ENCODE results near the gene ILF3. TPM values are rescaled to one million over a fixed set of nuclear protein-coding genes. Genes with fewer than 3 reads are reported as not detected.

Gene ILF3
- total and polyA plus RNA-seq, 3 experiments from 2014 or later = 100.0 to 475 (median 471) TPM

DNA sequence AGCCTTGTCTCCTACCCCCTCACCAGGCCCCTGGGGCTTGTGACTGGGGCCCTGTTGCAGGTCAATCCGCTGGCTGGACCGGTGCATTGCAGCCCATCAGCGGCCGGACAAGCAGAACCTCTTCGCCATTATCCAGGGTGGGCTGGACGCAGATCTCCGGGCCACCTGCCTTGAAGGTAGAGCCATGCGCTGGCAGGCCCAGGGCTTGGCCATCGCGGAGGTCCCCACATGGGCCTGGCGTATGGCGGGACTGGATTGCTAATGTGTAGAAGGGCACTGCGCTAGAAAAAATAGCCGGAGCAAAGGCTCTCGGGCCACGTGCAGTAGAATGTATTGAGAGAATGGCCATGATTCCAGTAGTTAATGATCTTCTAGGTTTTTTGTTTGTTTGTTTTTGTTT, 53.3 kb downstream of the ILF3 start:
- ChIA-PET CTCF (interaction anchor here (0.8 to 2.1 kb wide), 3 partner anchors 10 to 159 kb away, joined by 3 to 6 read pairs (median 5); partner anchors contain the start of gene DNM2), POLR2A (no interaction called here)
- Histone ChIP-seq H3K9me3 (ENCODE audit: low read length) (no peaks in the 10 kb centered on the region), H3K4me3 (ENCODE audit: low read length) (no peak overlapping the region), H3K27ac (ENCODE audit: low read depth, low read length) (no peak overlapping the region), H3K4me1 (ENCODE audit: insufficient read depth, low read length) (no peaks in the 10 kb centered on the region), H3K27me3 (ENCODE audit: insufficient read depth, low read length, poor library complexity, severe bottlenecking) (no peaks in the 10 kb centered on the region), H3K36me3 (ENCODE audit: insufficient read depth, low read length) (no peaks in the 10 kb centered on the region)
- DNase-seq = no peak
- H3K27me3 Mint-ChIP-seq = no peaks in the 10 kb centered on the region
- no peaks in the 10 kb centered on the region for H3K9me3 Mint-ChIP-seq
- H3K4me3 Mint-ChIP-seq = no peak overlapping the region
- peaks cover 0 to 18% (median 4%) of the 10 kb centered on the region in 3 donors for H3K36me3 Mint-ChIP-seq
- peaks cover 0 to under 1% (median under 1%) of the 10 kb centered on the region in 3 donors for H3K4me1 Mint-ChIP-seq
- no peak overlapping the region for H3K27ac Mint-ChIP-seq

- ChIA-PET CTCF (interaction anchor here (0.8 to 1.3 kb wide), 3 partner anchors 9 to 158 kb away, joined by 3 to 5 read pairs (median 3); partner anchors contain the start of gene DNM2), POLR2A (interaction anchor here (0.7 kb wide), 1 partner anchor 150 kb away, joined by 8 read pairs; no protein-coding TSS in a partner anchor)
- Mint-ChIP-seq H3K36me3 (peaks cover 0 to 21% (median 4%) of the 10 kb centered on the region in 3 donors), H3K27ac (no peak overlapping the region), H3K9me3 (no peaks in the 10 kb centered on the region), H3K27me3 (no peaks in the 10 kb centered on the region), H3K4me1 (no peaks in the 10 kb centered on the region), H3K4me3 (no peak overlapping the region)
- no peak for DNase-seq
- H3K36me3 ChIP-seq (ENCODE audit: insufficient read depth, low read length) = no peaks in the 10 kb centered on the region
- H3K27ac ChIP-seq (ENCODE audit: low read depth, low read length) = no peak overlapping the region
- H3K4me1 ChIP-seq (ENCODE audit: insufficient read depth, low read length) = no peaks in the 10 kb centered on the region
- no peak overlapping the region for H3K4me3 ChIP-seq (ENCODE audit: low read length)
- H3K9me3 ChIP-seq (ENCODE audit: low read length) = no peaks in the 10 kb centered on the region
- H3K27me3 ChIP-seq (ENCODE audit: insufficient read depth, low read length, poor library complexity, severe bottlenecking) = no peaks in the 10 kb centered on the region
These were observed 54.1 kb downstream of the ILF3 start for GRCh38 chr19:10708291-10708690.

- Mint-ChIP-seq H3K4me1 (peaks cover under 1 to 4% (median 2%) of the 10 kb centered on the region in 3 donors), H3K9me3 (no peaks in the 10 kb centered on the region), H3K36me3 (peaks cover 0 to 27% (median 4%) of the 10 kb centered on the region in 3 donors), H3K27ac (peak overlapping the region in 1 of 8 donors; percentile 90), H3K27me3 (no peaks in the 10 kb centered on the region), H3K4me3 (no peak overlapping the region)
- CTCF ChIA-PET = no interaction called here
- Histone ChIP-seq H3K4me1 (ENCODE audit: insufficient read depth, low read length) (peaks cover 4% of the 10 kb centered on the region), H3K27me3 (ENCODE audit: insufficient read depth, low read length, poor library complexity, severe bottlenecking) (no peaks in the 10 kb centered on the region), H3K4me3 (ENCODE audit: low read length) (no peak overlapping the region), H3K27ac (ENCODE audit: low read depth, low read length) (no peak overlapping the region), H3K36me3 (ENCODE audit: insufficient read depth, low read length) (no peaks in the 10 kb centered on the region), H3K9me3 (ENCODE audit: low read length) (no peaks in the 10 kb centered on the region)
- POLR2A ChIA-PET = no interaction called here
- no peak for DNase-seq
These were observed 57.9 kb downstream of the ILF3 start for GRCh38 chr19:10712045-10712444.

DNA sequence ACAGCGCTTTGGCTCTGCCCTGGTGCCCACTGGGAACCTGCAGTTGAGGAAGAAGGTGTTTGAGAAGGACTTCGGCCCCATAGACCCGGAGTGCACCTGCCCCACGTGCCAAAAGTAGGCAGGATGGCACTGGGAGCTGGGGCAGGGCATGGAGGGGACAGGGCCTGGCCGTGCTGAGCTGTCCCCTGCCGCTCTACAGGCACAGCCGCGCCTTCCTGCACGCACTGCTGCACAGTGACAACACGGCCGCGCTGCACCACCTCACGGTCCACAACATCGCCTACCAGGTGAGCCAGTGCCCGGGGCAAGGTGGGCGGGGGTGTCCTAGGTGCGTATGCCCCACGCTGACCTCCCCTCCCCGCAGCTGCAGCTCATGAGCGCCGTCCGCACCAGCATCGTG, 58.6 kb downstream of the ILF3 start:
- Histone ChIP-seq H3K36me3 (ENCODE audit: insufficient read depth, low read length) (no peaks in the 10 kb centered on the region), H3K4me1 (ENCODE audit: insufficient read depth, low read length) (peaks cover 5% of the 10 kb centered on the region), H3K27ac (ENCODE audit: low read depth, low read length) (no peak overlapping the region), H3K4me3 (ENCODE audit: low read length) (no peak overlapping the region), H3K27me3 (ENCODE audit: insufficient read depth, low read length, poor library complexity, severe bottlenecking) (no peaks in the 10 kb centered on the region), H3K9me3 (ENCODE audit: low read length) (no peaks in the 10 kb centered on the region)
- CTCF ChIA-PET = interaction anchor here (7.2 kb wide), 1 partner anchor 13 kb away, joined by 65 read pairs; the partner anchor contains the start of gene QTRT1
- Mint-ChIP-seq H3K9me3 (no peaks in the 10 kb centered on the region), H3K27ac (no peak overlapping the region), H3K27me3 (no peaks in the 10 kb centered on the region), H3K4me3 (no peak overlapping the region), H3K36me3 (peaks cover 0 to 24% (median 4%) of the 10 kb centered on the region in 3 donors), H3K4me1 (peaks cover 4 to 7% (median 7%) of the 10 kb centered on the region in 3 donors)
- POLR2A ChIA-PET = no interaction called here
- no peak for DNase-seq

DNA sequence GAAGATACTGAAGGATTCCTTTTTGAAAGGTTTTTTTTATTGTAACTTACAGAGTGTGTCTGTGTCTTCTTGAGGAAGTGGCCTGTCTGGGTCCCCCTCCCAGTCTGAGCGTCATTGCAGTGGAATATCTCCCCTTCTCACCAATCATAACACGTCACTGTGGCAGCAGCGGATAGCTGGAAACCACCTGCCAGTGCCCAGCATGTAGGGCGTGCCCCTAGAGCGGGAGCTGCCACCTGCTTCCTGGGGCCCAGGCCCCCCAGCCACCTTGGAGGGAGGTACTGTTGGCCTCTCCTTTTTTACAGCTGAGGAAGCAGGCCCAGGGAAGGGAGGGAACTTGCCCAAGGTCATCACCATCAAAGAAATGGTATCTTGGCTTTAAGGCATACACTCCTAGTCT, 59.2 kb downstream of the ILF3 start:
- H3K36me3 Mint-ChIP-seq = peaks cover 0 to 23% (median 4%) of the 10 kb centered on the region in 3 donors
- Histone ChIP-seq H3K36me3 (ENCODE audit: insufficient read depth, low read length) (no peaks in the 10 kb centered on the region), H3K27me3 (ENCODE audit: insufficient read depth, low read length, poor library complexity, severe bottlenecking) (no peaks in the 10 kb centered on the region), H3K9me3 (ENCODE audit: low read length) (no peaks in the 10 kb centered on the region), H3K4me3 (ENCODE audit: low read length) (no peak overlapping the region), H3K27ac (ENCODE audit: low read depth, low read length) (no peak overlapping the region), H3K4me1 (ENCODE audit: insufficient read depth, low read length) (peaks cover 5% of the 10 kb centered on the region)
- no peaks in the 10 kb centered on the region for H3K27me3 Mint-ChIP-seq
- H3K4me1 Mint-ChIP-seq = peaks cover 4 to 7% (median 7%) of the 10 kb centered on the region in 3 donors
- DNase-seq = no peak
- no peak overlapping the region for H3K4me3 Mint-ChIP-seq
- H3K9me3 Mint-ChIP-seq = no peaks in the 10 kb centered on the region
- ChIA-PET POLR2A (no interaction called here), CTCF (interaction anchor here (7.2 kb wide), 1 partner anchor 14 kb away, joined by 65 read pairs; the partner anchor contains the start of gene QTRT1)
- H3K27ac Mint-ChIP-seq = peak overlapping the region in 1 of 8 donors; percentile 47

- Histone ChIP-seq H3K36me3 (ENCODE audit: insufficient read depth, low read length) (no peaks in the 10 kb centered on the region), H3K27me3 (ENCODE audit: insufficient read depth, low read length, poor library complexity, severe bottlenecking) (no peaks in the 10 kb centered on the region), H3K27ac (ENCODE audit: low read depth, low read length) (no peak overlapping the region), H3K9me3 (ENCODE audit: low read length) (no peaks in the 10 kb centered on the region), H3K4me3 (ENCODE audit: low read length) (peak overlapping the region; percentile 17), H3K4me1 (ENCODE audit: insufficient read depth, low read length) (peaks cover 36% of the 10 kb centered on the region)
- H3K27ac Mint-ChIP-seq = peak overlapping the region; percentile 51 to 95 (median 84)
- ChIA-PET POLR2A (interaction anchor here (0.6 to 3.0 kb wide), 10 partner anchors 15 to 595 kb away, joined by 3 to 15 read pairs (median 7); partner anchors contain the start of genes CARM1, QTRT1 and TMED1), CTCF (interaction anchor here (1.0 to 7.7 kb wide), 33 partner anchors 9 to 718 kb away, joined by 3 to 97 read pairs (median 5); partner anchors contain the start of genes CARM1, ODAD3, QTRT1 and TMED1)
- no peaks in the 10 kb centered on the region for H3K27me3 Mint-ChIP-seq
- DNase-seq = no peak
- H3K9me3 Mint-ChIP-seq = no peaks in the 10 kb centered on the region
- H3K4me1 Mint-ChIP-seq = peaks cover 30 to 41% (median 40%) of the 10 kb centered on the region in 3 donors
- peak overlapping the region; percentile 75 to 97 (median 88) for H3K4me3 Mint-ChIP-seq
- H3K36me3 Mint-ChIP-seq = peaks cover 0 to 28% (median 0%) of the 10 kb centered on the region in 3 donors
These were observed 62.9 kb downstream of the ILF3 start for GRCh38 chr19:10717054-10717355.

GRCh38 chr19:10717356-10718204, 63.4 kb downstream of the ILF3 start, which contains the start of gene DNM2:
Gene DNM2, plus strand, starts transcription at chr19:10718079. Its CDS starts 164 bp downstream, at chr19:10718243.
- H3K4me1 ChIP-seq (ENCODE audit: insufficient read depth, low read length) = peaks cover 36% of the 10 kb centered on the region
- POLR2A ChIA-PET = interaction anchor here (0.6 to 3.0 kb wide), 13 partner anchors 14 to 595 kb away, joined by 3 to 15 read pairs (median 7); partner anchors contain the start of genes CARM1, QTRT1 and TMED1
- peak within 1 kb of the TSS; percentile 83 to 99 (median 96) for H3K27ac Mint-ChIP-seq

More at GRCh38 chr19:10717356-10718204, 63.4 kb downstream of the ILF3 start, which contains the start of gene DNM2:
- peak; percentile 92 to 99 (median 98) for DNase-seq
- Mint-ChIP-seq H3K27me3 (no peaks in the 10 kb centered on the region), H3K9me3 (no peaks in the 10 kb centered on the region), H3K4me3 (peak within 1 kb of the TSS; percentile 88 to 99 (median 95)), H3K4me1 (peaks cover 31 to 46% (median 42%) of the 10 kb centered on the region in 3 donors), H3K36me3 (peaks cover 0 to 27% (median 0%) of the 10 kb centered on the region in 3 donors)
- Histone ChIP-seq H3K27me3 (ENCODE audit: insufficient read depth, low read length, poor library complexity, severe bottlenecking) (no peaks in the 10 kb centered on the region), H3K4me3 (ENCODE audit: low read length) (peak within 1 kb of the TSS; percentile 76), H3K27ac (ENCODE audit: low read depth, low read length) (peak within 1 kb of the TSS; percentile 90), H3K36me3 (ENCODE audit: insufficient read depth, low read length) (no peaks in the 10 kb centered on the region), H3K9me3 (ENCODE audit: low read length) (no peaks in the 10 kb centered on the region)
- CTCF ChIA-PET = interaction anchor here (0.6 to 7.7 kb wide), 38 partner anchors 9 to 717 kb away, joined by 3 to 97 read pairs (median 5); partner anchors contain the start of genes CARM1, ODAD3, QTRT1 and TMED1
